Measurements from ENCODE around the gene MSH5.

The MSH5 gene

DNA sequence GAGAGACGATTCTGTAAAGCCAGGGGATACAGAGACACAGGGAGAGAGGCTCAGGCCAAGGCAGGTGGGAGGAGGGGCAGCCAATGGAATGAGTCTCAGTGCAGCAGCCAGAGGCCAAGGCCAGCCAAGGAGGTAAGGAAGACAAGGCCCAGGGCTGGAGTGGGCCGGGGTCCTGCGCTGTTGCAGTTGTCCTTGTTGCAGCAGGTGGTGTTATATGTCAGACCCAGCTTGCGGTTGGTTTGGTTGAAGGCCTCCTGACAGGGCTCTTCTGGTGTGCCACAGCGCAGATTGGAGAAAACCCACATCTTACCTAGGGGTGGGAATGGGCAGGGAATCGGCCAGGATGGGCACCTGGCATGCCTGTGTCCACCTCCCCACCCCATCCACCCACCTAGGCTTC is 20.8 kb upstream of the MSH5 start:
- H3K27ac ChIP-seq: peak overlapping the region; percentile 90
- TF ChIP-seq CTCF (IDR thresholded peaks at IDR 0.05) (no peak), ZFX (IDR thresholded peaks at IDR 0.05; ENCODE audit: borderline replicate concordance) (no peak)

GRCh38 chr6:31720196-31720770 is 19.5 kb upstream of the MSH5 start:
- H3K27ac ChIP-seq: 0 out of 2 replicates have a peak overlapping the region, but pooled peaks have one; percentile 12
- TF ChIP-seq ZFX (IDR thresholded peaks at IDR 0.05; ENCODE audit: borderline replicate concordance): no peak
- no peak for TF ChIP-seq CTCF (IDR thresholded peaks at IDR 0.05)

GRCh38 chr6:31721351-31722020 is 18.3 kb upstream of the MSH5 start, which contains the start of gene LY6G6C:
Gene LY6G6C, minus strand, starts transcription at chr6:31721746. Its CDS starts 67 bp downstream, at chr6:31721679.
- no peak for TF ChIP-seq ZFX (IDR thresholded peaks at IDR 0.05; ENCODE audit: borderline replicate concordance)
- 0 out of 2 replicates have a peak within 1 kb of the TSS, but pooled peaks have one; percentile 12 for H3K27ac ChIP-seq

DNA sequence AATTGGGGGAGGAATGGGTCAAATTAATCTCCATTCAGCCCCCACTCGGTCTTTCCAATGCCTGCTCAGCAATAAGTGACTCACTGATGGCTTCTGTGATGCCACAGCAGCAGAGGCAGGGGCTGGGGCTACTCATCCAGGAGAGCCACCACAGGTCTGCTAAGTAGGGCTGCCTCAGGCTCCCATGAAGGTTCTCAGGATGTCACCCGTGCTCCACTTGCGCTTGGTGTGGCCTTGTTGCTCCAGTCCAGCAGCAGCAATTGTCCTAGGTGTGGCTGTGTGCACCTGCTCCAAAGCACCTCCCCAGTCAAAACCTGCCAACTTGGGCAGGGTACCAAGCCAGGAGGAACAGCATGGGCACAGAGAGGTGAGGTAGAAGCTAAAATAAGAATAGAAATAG is 17.6 kb upstream of the MSH5 start:
- no peak overlapping the region for H3K27ac ChIP-seq
- no peak for TF ChIP-seq ZFX (IDR thresholded peaks at IDR 0.05; ENCODE audit: borderline replicate concordance)
- no peak for TF ChIP-seq CTCF (IDR thresholded peaks at IDR 0.05)

GRCh38 chr6:31723245-31723979 is 16.4 kb upstream of the MSH5 start, which contains the start of gene MPIG6B:
Gene MPIG6B, plus strand, starts transcription at chr6:31723373. Its CDS starts 11 bp downstream, at chr6:31723384.
- H3K27ac ChIP-seq: no peak within 1 kb of the TSS
- TF ChIP-seq ZFX (IDR thresholded peaks at IDR 0.05; ENCODE audit: borderline replicate concordance): no peak
- TF ChIP-seq CTCF (IDR thresholded peaks at IDR 0.05): no peak

DNA sequence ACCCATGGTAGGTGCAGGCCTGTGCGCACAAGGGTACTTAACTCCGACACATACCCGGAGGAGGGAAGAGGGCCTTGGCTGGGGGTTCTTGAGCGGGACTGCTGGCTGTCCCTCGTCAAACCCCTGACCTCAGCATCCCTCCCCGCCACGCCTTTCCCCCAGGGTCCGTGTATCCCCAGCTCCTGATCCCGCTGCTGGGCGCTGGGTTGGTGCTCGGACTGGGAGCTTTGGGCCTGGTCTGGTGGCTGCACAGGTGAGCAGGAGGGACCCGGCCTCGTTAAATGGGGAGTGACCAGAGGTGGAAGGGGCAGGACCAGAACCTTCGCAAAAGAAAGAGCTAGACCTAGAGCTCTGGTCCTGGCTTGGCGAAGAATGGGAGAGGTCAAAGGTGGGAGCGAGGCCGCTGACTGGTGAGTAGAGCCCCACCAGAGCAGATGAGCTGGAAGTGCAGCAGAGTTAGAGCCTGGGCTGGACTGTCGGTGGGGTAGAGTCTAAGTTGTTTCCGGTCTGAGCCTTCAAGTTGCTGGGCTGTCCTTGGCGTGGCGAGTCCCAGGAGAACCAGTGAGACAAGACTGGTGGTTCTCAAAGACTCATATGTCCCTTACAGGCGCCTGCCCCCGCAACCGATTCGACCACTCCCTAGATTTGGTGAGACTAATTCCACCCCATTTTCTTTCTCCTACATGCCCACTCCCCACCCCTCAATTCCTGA is 15.7 kb upstream of the MSH5 start:
- no peak for TF ChIP-seq ZFX (IDR thresholded peaks at IDR 0.05; ENCODE audit: borderline replicate concordance)
- no peak for TF ChIP-seq CTCF (IDR thresholded peaks at IDR 0.05)

More for the DNA sequence above, 15.7 kb upstream of the MSH5 start:
- no peak overlapping the region for H3K27ac ChIP-seq
